Endothelial cell of umbilical vein (primary cell): Measurements from ENCODE around the gene TUT1. TPM values are rescaled to one million over a fixed set of nuclear protein-coding genes. Genes with fewer than 3 reads are reported as not detected.

Experiments used
- BruUV-seq: library from RNA; stranded (reverse); fragments of 400-500 nt; replicated peaks from 2 replicates; lab custom pipeline; 2021; lab: Mats Ljungman, UMichigan
- CTCF ChIA-PET: fragments of 300-600, 350-600 bp; sonication (Branson Sonifier 250); formaldehyde crosslinking; loops from one replicate; lab custom pipeline; 2021; ENCODE audit warnings: antibody characterized with exemption, inconsistent platforms; lab: Charles Lee
- POLR2A ChIA-PET: fragments of 300-600, 350-600 bp; sonication (Branson Sonifier 250); formaldehyde crosslinking; loops from one replicate; lab custom pipeline; 2021; ENCODE audit warnings: antibody characterized with exemption, inconsistent platforms; lab: Charles Lee
- DNase-seq: peaks from one replicate; pipeline ENCODE4 v3.0.0-alpha.2; 2011; ENCODE audit warnings: low read depth, low spot score
- FAIRE-seq: peaks from 2 replicates; lab custom pipeline; 2011; peaks lifted over from hg19 to GRCh38; lab: Jason Lieb, UNC
- H2AFZ ChIP-seq: 2 replicates; pipeline ENCODE4 v1.6.0; 2012; ENCODE audit warnings: low read depth, low read length, control low read depth, inconsistent platforms
- H3K27ac ChIP-seq: 2 replicates; pipeline ENCODE4 v1.5.1; 2011; ENCODE audit warnings: low read depth, mild to moderate bottlenecking, control low read depth, low read length, moderate library complexity; ENCODE audit not compliant: insufficient read depth
- H3K27me3 ChIP-seq, 2 experiments: 2 replicates each; pipeline versions ENCODE4 v1.6.0 to v1.6.1; 2011; ENCODE audit warnings: low read length in 2 of 2, mixed read lengths in 1 of 2; ENCODE audit not compliant: control insufficient read depth in 2 of 2, insufficient read depth in 2 of 2
- H3K36me3 ChIP-seq, 2 experiments: 2 replicates in 1 of 2; 3 replicates in 1 of 2; pipeline ENCODE4 v1.5.1; 2011; ENCODE audit warnings: low read length in 2 of 2, mild to moderate bottlenecking in 1 of 2, moderate library complexity in 1 of 2; ENCODE audit not compliant: control insufficient read depth in 2 of 2, insufficient read depth in 2 of 2; ENCODE audit errors: extremely low read depth in 1 of 2
- H3K4me1 ChIP-seq: 3 replicates; pipeline ENCODE4 v1.5.1; 2011; ENCODE audit warnings: mild to moderate bottlenecking, low read length; ENCODE audit not compliant: control insufficient read depth, insufficient read depth; ENCODE audit errors: extremely low read depth
- H3K4me2 ChIP-seq: 2 replicates; pipeline ENCODE4 v1.6.1; 2011; ENCODE audit warnings: low read length, control low read depth, mixed read lengths; ENCODE audit not compliant: insufficient read depth
- H3K4me3 ChIP-seq, 3 experiments: fragments of 200-600 bp in 1 of 3; sonication (generic), shearing (Covaris generic) in 1 of 3; replicated peaks in 1 of 3; 2 replicates each; pipeline ENCODE4 v1.5.1; 2011 to 2016; ENCODE audit warnings: control low read depth in 3 of 3, low read length in 3 of 3, mild to moderate bottlenecking in 2 of 3, inconsistent platforms in 1 of 3, low read depth in 1 of 3, moderate library complexity in 1 of 3; ENCODE audit not compliant: insufficient read depth in 1 of 3
- H3K79me2 ChIP-seq: 2 replicates; pipeline ENCODE4 v1.6.0; 2012; ENCODE audit warnings: low read length, inconsistent platforms; ENCODE audit not compliant: control insufficient read depth, insufficient read depth
- H3K9ac ChIP-seq: replicated peaks from 2 replicates; pipeline ENCODE3; 2011; ENCODE audit warnings: low read length, control low read depth; ENCODE audit not compliant: insufficient read depth; ENCODE audit errors: extremely low read depth
- H3K9me1 ChIP-seq: replicated peaks from 3 replicates; pipeline ENCODE4 v1.6.0; 2011; ENCODE audit warnings: mild to moderate bottlenecking, low read length; ENCODE audit not compliant: control insufficient read depth, insufficient read depth; ENCODE audit errors: extremely low read depth
- H3K9me3 ChIP-seq: replicated peaks from 2 replicates; pipeline ENCODE4 v1.5.1; 2012; ENCODE audit warnings: low read length, inconsistent platforms; ENCODE audit not compliant: control insufficient read depth, insufficient read depth
- H4K20me1 ChIP-seq: replicated peaks from 2 replicates; pipeline ENCODE3; 2011; ENCODE audit warnings: mild to moderate bottlenecking, low read length; ENCODE audit not compliant: control insufficient read depth, insufficient read depth; ENCODE audit errors: extremely low read depth
- EZH2 ChIP-seq: IDR thresholded peaks from 2 replicates; pipeline ENCODE4 v1.6.1; 2012; ENCODE audit warnings: borderline replicate concordance, low read depth, mild to moderate bottlenecking, moderate library complexity, low read length, inconsistent platforms; ENCODE audit not compliant: severe bottlenecking
- FOS ChIP-seq: IDR thresholded peaks from 2 replicates; pipeline ENCODE4 v1.6.1; 2011; ENCODE audit warnings: mild to moderate bottlenecking, low read length, moderate library complexity, borderline replicate concordance; ENCODE audit not compliant: insufficient read depth
- GATA2 ChIP-seq: IDR thresholded peaks from 2 replicates; pipeline ENCODE4 v1.7.0; 2011; ENCODE audit warnings: low read depth, mild to moderate bottlenecking, moderate library complexity, mixed read lengths, low read length; ENCODE audit not compliant: insufficient read length, insufficient read depth
- JUN ChIP-seq: IDR thresholded peaks from 2 replicates; pipeline ENCODE4 v1.6.1; 2011; ENCODE audit warnings: borderline replicate concordance, low read depth; ENCODE audit not compliant: insufficient read length, insufficient read depth
- MYC ChIP-seq: IDR thresholded peaks from one replicate; pipeline ENCODE4 v1.6.1; 2011; ENCODE audit warnings: mild to moderate bottlenecking, low read depth, low read length
- POLR2A ChIP-seq: IDR thresholded peaks from 2 replicates; pipeline ENCODE4 v1.6.1; 2012; ENCODE audit warnings: low read depth, mild to moderate bottlenecking, control low read depth, low read length
- POLR2AphosphoS5 ChIP-seq: IDR thresholded peaks from 2 replicates; pipeline ENCODE4 v1.6.1; 2012; ENCODE audit warnings: low read depth, mild to moderate bottlenecking, control low read depth, low read length, moderate library complexity; ENCODE audit not compliant: insufficient read depth
- dilution Hi-C: fragments of 300-500 bp; cut with MboI; formaldehyde crosslinking; loops from one replicate; pipeline ENCODE4 v1.15.0; 2019; ENCODE audit warnings: low sequenced_read_pairs; ENCODE audit not compliant: extremely low pct_ligation_motif_present
- intact Hi-C: fragments of 100-400 bp; cut with micrococcal nuclease; formaldehyde crosslinking; loops from one replicate; pipeline ENCODE4 v1.10.0; 2022
- polyA plus RNA-seq, 4 experiments: library from polyadenylated mRNA; depleted of rRNA in 3 of 4; stranded (reverse) in 3 of 4; unstranded in 1 of 4; fragments of >200 nt; gene quantifications; 2 replicates each; pipeline versions ENCODE4 v1.2.1 to v1.2.3, GENCODE V29; 2011 to 2012; ENCODE audit warnings: missing spikeins in 1 of 4
- total RNA-seq: library from RNA; stranded (reverse); gene quantifications from 2 replicates; pipeline ENCODE4 v1.2.3, GENCODE V29; 2021
- TF ChIP-seq, protein P1 (sequence below): IDR thresholded peaks from 2 replicates; pipeline ENCODE4 v1.6.1; 2011; ENCODE audit not compliant: insufficient read depth, insufficient read length
- TF ChIP-seq, protein P2 (sequence below), 2 donors: IDR thresholded peaks; 1 replicate in 1 of 2; 2 replicates in 1 of 2; pipeline ENCODE4 v1.5.1; 2011; ENCODE audit warnings: low read length in 2 of 2, mild to moderate bottlenecking in 2 of 2, moderate library complexity in 2 of 2, control low read depth in 1 of 2, inconsistent platforms in 1 of 2, low read depth in 1 of 2; ENCODE audit not compliant: insufficient read depth in 1 of 2; ENCODE audit errors: extremely low read depth in 1 of 2

Gene TUT1
- total and polyA plus RNA-seq, 2 donors (not counting 3 experiments of a cell fraction or from before 2014, with no cell fraction given), result 12.7 to 16.9 TPM

DNA sequence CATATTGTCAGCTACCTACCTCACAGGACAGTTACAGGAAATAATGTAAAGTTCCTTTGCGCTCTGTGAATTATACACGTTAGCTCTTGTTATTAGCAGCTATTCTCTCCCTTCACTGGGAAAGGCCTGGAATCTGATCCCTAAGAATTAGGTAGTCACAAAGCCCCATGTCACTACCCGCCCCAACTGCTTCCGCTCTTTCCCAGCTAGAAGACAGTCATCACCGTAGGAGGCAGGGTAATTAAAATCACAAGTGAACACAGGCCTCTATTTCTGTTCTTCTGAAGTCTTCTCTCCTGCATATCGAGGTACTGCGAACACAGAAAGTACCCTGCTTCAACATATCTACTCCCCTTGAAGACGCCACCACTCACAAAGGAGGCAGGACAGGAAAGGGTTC, 32.1 kb downstream of the TUT1 start:
- Histone ChIP-seq H3K9ac (no peak overlapping the region), H3K9me3 (no peaks in the 10 kb centered on the region), H3K4me3 (no peak overlapping the region), H3K4me1 (peaks cover 47% of the 10 kb centered on the region), H2AFZ (no peak overlapping the region), H3K27ac (no peak overlapping the region), H3K9me1 (no peaks in the 10 kb centered on the region), H3K27me3 (no peaks in the 10 kb centered on the region), H3K79me2 (peaks cover 26% of the 10 kb centered on the region), H3K36me3 (peaks cover 19 to 22% of the 10 kb centered on the region in 2 experiments), H4K20me1 (peaks cover 2% of the 10 kb centered on the region), H3K4me2 (no peak overlapping the region)
- BruUV-seq, result no TSS peak
- FAIRE-seq (no peak), DNase-seq (no peak)
- intact Hi-C loops, result no loop called here
- TF ChIP-seq JUN (no peak), FOS (no peak), POLR2A (no peak), GATA2 (no peak), EZH2 (no peak), MYC (no peak), POLR2AphosphoS5 (no peak)
- TF ChIP-seq, protein P1, sequence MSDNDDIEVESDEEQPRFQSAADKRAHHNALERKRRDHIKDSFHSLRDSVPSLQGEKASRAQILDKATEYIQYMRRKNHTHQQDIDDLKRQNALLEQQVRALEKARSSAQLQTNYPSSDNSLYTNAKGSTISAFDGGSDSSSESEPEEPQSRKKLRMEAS, result no peak
- TF ChIP-seq, protein P2, sequence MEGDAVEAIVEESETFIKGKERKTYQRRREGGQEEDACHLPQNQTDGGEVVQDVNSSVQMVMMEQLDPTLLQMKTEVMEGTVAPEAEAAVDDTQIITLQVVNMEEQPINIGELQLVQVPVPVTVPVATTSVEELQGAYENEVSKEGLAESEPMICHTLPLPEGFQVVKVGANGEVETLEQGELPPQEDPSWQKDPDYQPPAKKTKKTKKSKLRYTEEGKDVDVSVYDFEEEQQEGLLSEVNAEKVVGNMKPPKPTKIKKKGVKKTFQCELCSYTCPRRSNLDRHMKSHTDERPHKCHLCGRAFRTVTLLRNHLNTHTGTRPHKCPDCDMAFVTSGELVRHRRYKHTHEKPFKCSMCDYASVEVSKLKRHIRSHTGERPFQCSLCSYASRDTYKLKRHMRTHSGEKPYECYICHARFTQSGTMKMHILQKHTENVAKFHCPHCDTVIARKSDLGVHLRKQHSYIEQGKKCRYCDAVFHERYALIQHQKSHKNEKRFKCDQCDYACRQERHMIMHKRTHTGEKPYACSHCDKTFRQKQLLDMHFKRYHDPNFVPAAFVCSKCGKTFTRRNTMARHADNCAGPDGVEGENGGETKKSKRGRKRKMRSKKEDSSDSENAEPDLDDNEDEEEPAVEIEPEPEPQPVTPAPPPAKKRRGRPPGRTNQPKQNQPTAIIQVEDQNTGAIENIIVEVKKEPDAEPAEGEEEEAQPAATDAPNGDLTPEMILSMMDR (IDR thresholded peaks at IDR 0.05; ENCODE audit: extremely low read depth in 1 of 2, insufficient read depth in 1 of 2, low read depth in 1 of 2, low read length in 2 of 2), result no peak
- dilution Hi-C loops, result no loop called here
- POLR2A ChIA-PET, result interaction anchor here (2.0 kb wide), 1 partner anchor 15 kb away, joined by 7 read pairs; the partner anchor contains the start of gene EEF1G
- CTCF ChIA-PET, result interaction anchor here (1.6 to 15.7 kb wide), 4 partner anchors 16 to 165 kb away, joined by 3 to 376 read pairs (median 130); partner anchors contain the start of gene AHNAK
